Measurements from ENCODE around the gene GHRL.

The GHRL gene

DNA sequence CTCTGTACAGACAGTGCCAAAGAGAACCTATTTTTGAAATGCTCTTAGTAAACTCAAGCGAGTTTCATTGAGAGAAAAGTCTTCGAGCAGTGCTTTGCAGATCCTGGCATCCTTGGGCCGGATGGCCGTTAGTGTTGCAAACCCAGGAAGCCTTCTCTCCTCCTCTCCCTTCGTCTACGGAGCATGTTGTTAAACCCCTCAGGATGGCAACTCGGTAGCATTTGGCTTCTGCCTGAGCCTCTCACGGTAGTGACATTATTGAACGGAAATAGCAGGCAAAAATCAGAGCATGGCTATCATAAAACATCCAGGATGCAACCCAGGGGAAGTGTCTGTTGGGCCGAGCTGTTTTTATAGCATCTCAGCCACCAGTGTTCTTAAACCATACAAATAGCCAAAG lies 34.8 kb upstream of the GHRL start:
- no peak for DNase-seq (ENCODE audit: low spot score)

DNA sequence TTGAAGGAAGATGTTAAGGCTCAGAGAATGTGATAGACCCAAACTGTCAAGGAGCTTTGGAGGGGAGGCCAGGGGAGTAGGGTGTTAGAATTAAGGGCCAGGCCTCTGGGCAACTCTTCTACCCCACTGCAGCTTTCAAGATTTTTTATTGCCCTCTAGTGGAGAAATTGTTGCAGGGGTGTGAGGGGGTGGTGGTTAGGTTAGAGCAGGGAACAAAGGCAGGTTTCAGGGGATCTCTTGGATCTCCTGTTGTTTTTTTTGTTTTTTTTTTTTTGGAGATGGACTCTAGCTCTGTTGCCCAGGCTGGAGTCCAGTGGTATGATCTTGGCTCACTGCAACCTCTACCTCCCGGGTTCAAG lies 29.6 kb upstream of the GHRL start:
- peak; percentile 79 for DNase-seq (ENCODE audit: low spot score)

DNA sequence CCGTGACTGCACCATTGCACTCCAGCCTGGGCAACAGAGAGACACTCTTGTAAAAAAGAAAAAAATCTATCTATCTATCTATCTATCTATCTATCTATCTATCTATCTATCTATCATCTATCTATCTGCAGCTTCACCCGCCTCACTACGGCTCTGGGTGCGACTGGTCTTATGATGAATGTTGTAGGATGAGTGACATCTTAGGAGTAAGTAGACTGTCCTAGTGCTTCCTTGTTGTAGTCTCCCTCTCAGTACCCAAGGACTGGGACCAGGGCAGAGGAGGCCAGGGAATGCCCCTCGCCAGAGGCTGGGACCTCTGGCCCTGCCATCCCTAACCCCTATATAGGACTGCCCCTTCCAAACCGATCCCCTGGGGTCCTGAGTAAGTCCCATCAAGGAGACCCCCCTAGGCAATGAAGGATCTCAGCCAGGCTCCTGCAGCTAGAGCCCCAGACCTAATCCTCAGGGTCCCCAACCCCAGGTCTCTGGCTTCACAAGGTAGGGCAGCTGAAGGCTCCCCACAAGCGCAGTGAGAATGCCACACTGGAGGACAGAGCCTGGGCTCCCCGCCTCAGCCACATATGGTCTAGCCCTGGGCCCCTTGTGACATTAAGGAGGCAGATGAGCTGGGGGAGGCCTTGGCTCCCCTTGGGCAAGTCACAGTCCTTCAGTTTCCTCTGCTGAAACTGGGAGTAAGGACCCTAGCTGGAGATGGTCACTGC lies 29.0 kb upstream of the GHRL start:
- DNase-seq (ENCODE audit: low spot score): no peak

DNA sequence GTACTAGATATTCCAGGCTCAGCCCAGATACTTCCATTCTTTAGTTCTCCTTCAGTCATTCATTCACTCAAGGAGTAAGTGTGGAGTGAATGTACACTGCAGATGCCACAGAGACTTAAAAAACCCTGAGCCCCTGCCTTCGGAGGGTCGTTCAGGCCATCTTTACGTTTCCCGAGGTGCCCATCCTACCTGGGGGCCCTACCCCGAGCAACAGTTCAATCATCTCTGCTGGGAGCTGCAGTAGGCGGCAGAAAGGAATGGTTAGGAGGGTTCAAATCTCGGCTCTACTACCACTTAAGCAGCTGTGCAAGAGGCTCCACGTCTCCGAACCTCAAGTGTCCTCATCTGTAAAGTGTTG lies 27.6 kb upstream of the GHRL start:
- DNase-seq (ENCODE audit: low spot score): peak; percentile 39

DNA sequence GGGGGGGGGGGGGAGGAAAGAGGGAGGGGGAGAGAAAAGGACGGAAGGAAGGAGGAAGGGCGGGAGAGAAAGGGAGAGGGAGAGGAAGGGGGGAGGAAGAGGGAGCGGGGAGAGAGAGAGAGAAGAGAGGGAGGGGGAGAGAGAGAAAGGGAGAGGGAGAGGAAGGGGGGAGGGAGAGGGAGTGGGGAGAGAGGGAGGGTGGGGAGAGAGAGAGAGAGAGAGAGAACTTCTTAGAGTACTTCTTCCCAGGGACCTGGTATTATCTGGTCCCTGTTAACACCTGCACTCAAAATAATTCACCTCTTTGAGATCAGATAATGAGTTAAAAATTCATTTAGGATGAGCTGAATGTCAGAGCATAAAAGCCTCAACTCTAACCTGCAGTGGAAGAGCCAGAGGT lies 27.1 kb upstream of the GHRL start:
- no peak for DNase-seq (ENCODE audit: low spot score)

DNA sequence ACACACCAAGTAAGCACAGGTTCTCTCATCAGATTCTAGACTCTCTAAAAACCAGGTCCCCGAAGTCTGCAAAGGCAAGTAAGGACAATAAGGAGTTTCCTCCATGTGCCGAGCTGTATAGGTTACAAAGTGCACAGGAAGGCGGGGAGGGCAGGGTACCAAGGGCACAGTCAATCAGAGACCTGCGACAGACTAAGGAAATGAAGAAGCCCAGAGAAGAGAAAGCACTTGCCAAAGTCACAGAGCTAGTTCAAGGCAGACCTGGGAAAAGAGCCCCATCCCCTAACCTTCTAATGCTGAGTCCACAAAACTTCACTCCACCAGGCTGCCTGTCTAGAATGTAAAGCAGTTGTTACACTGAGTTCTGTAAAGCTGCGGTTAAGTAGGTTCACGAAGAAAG lies 26.5 kb upstream of the GHRL start:
- no peak for DNase-seq (ENCODE audit: low spot score)

DNA sequence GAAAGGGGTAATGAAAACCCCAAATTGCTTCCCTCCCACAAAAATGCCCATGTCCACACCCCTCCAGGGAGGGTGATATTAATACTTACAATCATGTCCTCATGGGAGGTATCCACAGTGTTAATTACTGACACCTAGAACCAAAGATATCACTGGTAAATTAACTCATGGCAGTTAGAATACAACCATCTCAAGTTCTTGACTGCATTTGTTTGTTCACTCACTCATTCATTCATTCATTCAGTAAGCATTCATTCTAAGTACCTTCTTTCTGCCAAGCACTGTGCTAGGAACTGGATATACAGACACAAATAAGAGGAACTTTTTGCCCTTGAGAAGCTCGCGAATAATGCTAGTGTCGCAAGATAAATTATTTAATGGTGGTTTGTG lies 25.2 kb upstream of the GHRL start:
- DNase-seq (ENCODE audit: low spot score): no peak

DNA sequence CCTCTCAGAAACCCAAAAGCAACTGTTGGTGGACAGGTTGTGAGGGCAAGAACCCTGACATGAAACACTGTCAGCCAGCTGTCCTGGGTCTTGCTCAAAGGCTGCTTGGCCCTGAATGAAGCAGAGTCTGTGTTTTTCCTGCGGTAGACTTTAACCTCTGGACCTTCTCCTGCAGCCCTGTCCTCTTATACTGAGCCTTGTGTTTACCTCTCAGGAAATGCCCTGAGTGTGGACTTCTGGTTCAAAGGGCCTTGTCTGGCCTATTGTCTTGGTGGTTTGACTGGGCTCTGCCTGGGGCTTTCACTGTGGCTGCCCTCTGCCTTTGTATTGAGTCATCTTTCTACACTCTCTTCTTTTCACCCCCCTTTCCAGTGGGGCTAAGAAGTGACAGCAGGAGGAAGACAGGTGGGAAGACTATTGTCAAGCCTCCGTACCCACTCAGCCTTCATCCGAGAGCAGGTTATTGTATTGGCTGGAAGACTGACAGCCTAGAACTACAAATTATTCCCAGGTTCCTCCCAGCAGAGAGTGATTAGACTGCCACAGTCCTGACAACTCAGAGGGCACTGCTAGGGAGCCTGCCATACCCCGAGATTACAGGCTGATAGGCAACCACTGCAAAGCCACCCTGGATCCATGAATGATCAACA lies 24.7 kb upstream of the GHRL start:
- no peak for DNase-seq (ENCODE audit: low spot score)

DNA sequence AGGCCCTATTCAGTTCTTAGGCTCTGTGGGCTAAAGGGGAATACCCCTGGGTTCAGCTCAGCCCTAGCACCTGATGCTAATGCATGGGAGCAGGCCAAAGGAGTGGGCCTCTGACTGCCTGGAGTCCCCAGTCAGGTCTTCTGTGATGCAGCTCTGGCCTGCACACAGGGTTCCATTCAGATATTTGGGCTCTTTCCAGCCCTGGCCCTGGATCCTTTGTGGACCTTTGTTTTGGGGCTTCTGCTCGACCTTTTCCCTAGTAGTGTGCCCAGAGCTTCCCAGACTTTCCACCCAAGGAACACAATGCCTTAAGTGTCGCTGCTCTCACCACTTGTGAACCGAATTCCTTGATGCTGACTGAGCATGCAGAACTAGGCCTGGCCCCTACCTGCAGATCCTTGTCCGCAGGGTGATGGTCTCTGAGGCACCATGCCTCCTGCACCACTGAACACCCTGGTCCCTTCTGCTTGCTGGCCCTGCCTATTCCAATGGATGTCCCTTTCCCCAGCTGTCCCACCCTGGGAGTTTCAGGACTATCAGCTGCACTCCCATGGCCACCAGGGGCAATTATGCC lies 23.1 kb upstream of the GHRL start:
- no peak for DNase-seq (ENCODE audit: low spot score)

DNA sequence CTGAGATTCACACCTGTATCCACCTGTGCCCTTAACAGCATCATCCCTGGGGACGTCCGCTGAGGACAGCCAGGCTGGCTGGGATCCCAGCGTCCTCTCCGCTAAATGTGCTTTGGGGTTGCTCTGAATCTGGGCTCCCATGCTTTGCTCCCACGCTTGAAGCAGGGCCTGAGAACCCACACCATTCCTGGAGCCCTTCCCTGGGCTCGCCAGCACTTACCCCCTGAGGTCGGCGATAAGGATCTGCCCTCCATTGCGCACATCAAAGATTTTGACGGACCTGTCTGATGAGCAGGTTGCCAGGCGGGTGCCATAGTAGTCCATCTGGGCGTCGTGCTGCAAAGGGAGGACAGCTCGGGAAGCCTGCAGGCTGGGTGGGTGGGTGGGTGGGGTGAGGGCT lies 22.4 kb upstream of the GHRL start:
- no peak for DNase-seq (ENCODE audit: low spot score)

DNA sequence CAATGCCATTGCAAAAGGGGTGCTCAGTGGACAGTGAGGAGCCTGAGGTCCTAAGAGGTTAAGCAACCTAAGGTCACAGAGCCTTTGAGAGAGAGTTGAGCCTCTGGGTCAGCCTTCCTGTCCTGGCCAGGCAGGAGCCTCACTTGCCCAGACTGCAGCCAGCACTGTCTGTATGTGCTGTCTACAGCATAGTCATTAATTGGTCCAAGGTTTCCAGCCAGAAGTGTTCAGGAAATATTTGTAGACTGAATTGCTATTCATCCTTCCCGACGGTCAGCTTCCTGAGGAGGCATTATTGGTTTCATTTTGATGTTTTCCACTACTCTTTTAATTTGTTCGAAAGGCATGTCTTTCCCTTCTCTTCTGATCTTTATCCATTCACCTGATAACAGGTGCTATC lies 20.1 kb upstream of the GHRL start:
- no peak for DNase-seq (ENCODE audit: low spot score)

DNA sequence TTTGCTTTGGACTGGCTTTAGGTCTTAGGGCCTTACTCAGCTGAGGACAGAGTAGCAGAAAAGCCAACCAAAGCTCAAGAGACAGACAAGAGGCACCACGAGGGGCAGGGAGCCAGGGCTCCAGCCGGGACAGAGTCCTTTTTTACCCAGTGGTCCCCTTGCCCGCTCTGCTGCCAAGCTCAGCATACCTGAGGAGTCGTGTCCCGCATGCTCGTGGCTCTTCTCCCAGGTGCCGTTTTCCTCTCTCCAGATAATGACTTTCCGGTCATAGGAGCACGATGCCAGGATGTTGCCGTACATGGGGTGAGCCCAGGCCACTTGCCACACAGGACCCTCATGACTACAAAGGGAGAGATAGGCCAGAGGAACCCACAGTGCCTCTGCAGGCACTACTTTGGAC lies 19.6 kb upstream of the GHRL start:
- no peak for DNase-seq (ENCODE audit: low spot score)

DNA sequence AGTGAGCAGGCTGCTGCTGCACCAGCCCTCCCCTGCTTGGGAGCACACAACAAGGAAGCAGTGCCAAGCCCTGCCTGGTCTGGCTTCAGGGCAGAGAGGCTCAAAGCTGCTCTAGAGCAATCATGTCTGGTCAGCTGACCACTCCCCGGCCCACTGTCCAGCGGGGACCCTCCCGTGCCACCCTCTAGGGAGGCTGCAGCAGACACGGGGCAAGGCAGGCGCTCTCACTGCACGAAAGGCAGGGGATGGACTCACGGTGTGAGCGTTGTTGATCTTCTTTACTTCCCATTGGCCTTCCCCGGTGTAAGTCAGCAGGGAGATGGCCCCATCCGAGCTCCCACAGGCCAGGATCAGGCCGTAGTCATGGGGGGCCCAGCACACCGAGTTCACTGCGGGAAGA lies 19.0 kb upstream of the GHRL start:
- no peak for DNase-seq (ENCODE audit: low spot score)

DNA sequence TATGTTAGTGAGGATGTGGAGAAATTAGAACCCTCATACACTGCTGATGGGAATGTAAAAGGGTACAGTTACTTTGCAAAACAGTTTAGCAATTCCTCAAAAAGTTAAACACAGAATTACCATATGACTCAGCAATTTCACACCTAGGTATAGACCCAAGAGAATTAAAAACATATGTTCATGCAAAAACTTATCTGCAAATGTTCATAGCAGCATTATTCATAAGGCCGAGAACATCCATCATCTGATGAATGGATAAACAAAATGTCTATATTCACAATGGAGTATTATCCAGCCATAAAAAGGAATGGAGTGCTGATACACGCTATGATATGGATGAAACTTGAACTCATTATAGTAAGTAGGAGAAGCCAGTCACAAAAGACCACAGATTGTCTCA lies 17.8 kb upstream of the GHRL start:
- DNase-seq (ENCODE audit: low spot score): no peak

DNA sequence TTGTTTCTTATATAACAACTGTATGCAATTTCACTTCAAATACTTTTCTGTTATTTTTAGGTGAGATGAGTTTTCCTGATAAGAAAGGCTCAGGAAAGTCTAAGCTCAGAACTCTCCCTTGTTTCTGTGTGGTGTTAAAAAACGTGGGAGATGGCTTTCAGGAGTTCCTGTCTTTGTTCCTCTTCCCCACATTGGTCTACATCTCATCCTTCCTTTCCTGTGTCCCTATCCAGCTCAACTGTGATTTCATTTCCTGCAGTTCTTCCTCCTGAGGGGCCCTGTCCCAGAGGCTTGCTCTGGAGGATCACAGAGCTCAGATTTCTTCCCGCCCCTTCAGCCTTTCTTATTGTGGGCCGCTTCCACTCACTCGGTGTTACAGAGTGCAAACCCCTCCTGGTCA lies 17.0 kb upstream of the GHRL start:
- DNase-seq (ENCODE audit: low spot score): no peak

DNA sequence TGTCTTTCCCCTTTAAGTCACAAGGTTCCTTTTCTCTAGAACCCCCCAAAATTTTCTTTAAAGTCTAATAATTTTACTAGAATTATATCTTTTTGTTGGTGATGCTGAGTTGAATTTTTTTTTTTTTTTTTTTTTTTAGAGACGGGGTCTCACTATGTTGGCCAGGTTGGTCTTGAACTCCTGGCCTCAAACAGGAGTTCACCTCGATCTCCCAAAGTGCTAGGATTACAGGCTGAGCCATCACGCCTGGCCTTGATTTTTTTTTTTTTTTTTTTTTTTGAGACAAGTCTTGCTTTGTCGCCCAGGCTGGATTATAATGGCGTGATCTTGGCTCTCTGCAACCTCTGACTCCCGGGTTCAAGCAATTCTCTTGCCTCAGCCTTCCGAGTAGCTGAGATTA lies 15.9 kb upstream of the GHRL start:
- no peak for DNase-seq (ENCODE audit: low spot score)

DNA sequence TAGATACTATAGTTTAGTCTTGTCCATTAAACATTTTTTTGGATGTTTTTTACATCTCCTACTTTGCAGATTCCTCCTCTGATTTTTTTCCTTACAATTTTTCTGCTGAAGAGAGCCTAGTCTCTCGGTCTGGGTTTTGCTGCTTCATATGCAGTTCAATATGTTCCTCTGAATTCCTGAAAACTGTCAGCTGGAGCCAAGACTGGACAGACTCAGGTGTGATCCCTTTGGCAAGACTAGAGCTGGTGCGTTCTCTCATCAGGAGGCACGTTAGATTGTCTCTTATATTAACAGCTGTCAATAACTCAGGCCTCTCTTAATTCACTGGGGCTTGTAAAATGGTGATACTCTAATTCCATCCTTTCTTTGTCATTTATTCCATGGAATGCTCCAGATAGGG lies 13.4 kb upstream of the GHRL start:
- no peak for DNase-seq (ENCODE audit: low spot score)

DNA sequence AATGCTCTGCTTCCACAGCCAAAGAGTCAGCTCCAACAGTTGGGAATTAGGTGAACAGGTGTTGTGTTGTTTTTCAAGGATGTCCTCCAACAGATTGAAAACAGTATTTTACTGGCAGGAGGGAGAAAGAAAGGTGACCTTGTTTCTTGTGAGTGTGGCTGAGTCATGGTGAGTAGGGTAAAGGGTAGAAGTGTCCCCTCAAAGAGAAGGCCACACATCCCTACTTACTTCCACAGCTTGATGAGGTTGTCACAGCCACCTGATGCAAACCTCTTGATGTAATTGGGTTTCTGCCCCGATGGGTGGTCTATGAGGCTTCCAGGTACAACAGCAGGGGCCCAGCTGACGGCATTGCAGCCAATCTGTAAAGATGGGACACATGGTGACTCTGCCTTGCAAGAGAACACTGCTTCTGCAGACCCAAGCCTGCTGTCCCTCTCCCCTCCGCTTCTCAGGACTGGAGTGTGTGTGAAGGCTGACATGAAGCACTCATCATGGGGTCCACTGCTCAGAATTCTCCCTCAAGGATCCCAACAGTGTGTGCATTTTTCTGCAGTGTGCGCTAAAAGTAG lies 12.7 kb upstream of the GHRL start:
- DNase-seq (ENCODE audit: low spot score): no peak

DNA sequence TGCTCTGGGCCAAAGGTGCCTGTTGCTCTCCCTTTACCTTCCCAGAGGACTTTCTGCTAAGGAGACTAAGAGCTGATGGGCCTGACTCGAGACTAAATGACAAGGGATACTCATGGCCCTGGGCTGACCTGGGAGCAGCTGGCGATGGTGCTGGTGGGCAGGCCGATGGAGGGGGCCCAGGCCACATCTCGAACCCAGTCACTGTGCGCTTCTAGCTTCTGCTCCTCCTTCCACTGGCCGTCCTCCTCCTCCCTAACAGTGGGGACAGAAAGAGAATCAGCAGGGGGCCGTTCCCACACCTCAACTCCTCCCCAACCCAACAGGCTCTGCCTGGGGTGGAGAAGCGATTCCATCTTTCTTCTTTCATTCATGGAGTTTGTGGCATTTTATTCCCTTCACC lies 12.2 kb upstream of the GHRL start:
- no peak for DNase-seq (ENCODE audit: low spot score)

DNA sequence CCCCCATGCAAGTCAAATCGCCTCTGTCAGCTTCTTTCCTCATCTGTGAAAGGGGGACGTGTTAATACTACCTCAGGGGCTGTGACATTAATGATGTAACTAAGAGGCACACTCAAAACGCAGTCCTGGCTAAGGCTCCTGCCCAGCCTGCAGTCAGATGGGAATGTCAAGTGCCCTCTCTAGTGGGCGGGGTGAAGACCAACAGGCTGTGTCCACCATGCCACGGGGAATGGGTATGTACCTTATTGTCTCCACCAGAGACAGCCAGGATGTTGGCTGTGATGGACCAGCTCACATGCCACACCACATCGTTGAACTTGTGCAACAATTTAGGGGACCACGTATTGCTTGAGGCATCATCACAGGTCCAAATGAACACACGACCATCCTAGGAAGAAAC lies 11.0 kb upstream of the GHRL start:
- no peak for DNase-seq (ENCODE audit: low spot score)

DNA sequence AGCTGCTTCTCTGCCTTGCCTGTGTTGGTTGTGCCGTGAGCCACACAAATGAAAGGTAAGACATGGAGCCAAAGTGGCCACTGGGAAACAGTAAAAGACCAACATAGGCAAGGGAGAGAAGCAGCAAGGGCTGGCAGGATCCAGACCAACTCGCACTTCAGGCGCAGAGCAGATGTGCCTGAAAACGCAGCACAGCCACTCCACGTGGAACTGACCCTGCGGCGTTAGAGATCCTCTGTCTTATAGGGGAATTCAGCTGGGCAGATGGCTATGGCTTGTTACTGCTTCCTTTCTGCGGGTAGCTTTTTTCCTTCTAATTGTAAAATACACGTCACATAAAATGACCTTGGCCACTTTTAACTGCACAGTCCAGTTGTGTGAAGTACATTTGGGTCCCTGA lies 10.4 kb upstream of the GHRL start:
- DNase-seq (ENCODE audit: low spot score): no peak

DNA sequence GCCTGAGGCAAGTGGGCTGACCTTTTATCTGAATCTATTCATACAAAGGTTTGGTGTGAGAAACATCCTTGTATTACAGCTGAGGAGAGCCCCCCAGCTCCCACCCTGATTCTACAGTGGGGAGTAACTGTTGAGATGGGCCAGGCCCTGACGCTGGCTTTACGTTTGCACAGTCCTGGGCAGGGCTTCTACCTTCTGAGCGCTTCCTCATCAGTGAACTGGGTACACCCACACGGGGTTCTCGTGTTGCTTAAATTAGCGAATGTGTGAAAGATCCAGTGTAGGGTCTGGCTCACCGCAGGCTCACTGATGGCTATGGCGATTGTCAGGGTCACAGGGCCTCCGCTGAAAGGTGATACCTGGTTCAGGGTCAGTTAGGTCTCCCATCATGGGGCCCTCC lies 7.3 kb upstream of the GHRL start:
- no peak for DNase-seq (ENCODE audit: low spot score)

DNA sequence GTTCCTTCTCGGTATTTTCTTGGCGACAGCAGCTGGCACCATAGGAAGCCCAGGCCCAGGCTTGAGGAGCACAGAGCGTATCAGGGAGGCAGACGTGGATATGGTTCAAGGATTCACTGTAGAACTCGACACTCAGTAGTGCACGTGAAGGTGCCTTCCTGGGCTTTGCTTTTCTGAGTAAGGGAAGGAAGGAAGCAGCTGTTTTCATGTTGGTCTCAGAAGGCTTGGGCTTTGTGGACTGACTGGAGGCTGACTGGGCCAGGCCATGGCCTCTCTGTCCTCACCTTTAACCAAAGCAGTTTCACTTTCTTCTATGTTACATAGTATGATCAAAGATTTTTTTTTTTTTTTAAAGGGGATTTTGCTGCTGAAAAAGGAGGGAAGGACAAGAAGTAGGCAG lies 6.9 kb upstream of the GHRL start:
- no peak for DNase-seq (ENCODE audit: low spot score)

DNA sequence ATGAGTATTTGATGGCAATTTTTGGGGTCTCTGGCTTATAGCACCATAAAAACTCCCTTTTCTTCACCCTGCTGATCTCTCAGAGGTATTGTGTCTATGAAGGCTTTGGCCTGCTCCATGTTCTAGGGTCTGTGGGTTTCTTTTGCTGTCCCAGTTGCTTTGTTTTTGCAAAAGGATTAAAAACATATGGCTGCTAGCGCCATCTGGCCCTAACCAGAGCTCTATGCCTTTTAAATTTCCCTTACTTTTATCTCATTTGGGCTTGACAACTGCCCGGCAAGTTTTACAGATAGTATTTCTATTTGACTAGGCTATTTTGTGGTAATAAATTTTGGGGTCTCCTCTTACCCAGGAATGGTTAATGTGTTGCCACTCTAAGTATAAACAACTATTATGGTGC lies 6.4 kb upstream of the GHRL start:
- DNase-seq (ENCODE audit: low spot score): no peak
